MCF 10A (cell line): ENCODE measurements around the gene HNRNPC. TPM values are rescaled to one million over a fixed set of nuclear protein-coding genes. Genes with fewer than 3 reads are reported as not detected.

Source experiments
- BruUV-seq: library from RNA; stranded (reverse); fragments of 400-500 nt; replicated peaks from 2 replicates; lab custom pipeline; 2021; lab: Mats Ljungman, UMichigan
- CTCF ChIA-PET: fragments of 300-600 bp; sonication (Branson Sonifier 250); formaldehyde crosslinking; extraction: SDS; loops from one replicate; lab custom pipeline; 2021; ENCODE audit warnings: antibody characterized with exemption, inconsistent platforms; lab: Yijun Ruan, JAX
- POLR2A ChIA-PET: fragments of 300-600, 350-650 bp; sonication (Branson Sonifier 250); formaldehyde crosslinking; extraction: SDS; loops from one replicate; lab custom pipeline; 2020; ENCODE audit warnings: antibody characterized with exemption, inconsistent platforms; lab: Yijun Ruan, JAX
- DNase-seq: peaks from one replicate; pipeline ENCODE4 v3.0.0-alpha.2; 2018; ENCODE audit not compliant: unreplicated experiment
- H3K27ac Mint-ChIP-seq: one replicate; pipeline ENCODE4 v1.8.0; 2022; ENCODE audit warnings: mild to moderate bottlenecking, low read depth, mixed read lengths; ENCODE audit not compliant: unreplicated experiment
- H3K27me3 Mint-ChIP-seq: one replicate; pipeline ENCODE4 v1.8.0; 2022; ENCODE audit warnings: mixed read lengths; ENCODE audit not compliant: insufficient read depth, unreplicated experiment
- H3K36me3 Mint-ChIP-seq: one replicate; pipeline ENCODE4 v1.8.0; 2022; ENCODE audit warnings: mild to moderate bottlenecking, moderate library complexity, mixed read lengths; ENCODE audit not compliant: insufficient read depth, unreplicated experiment
- H3K4me1 Mint-ChIP-seq: one replicate; pipeline ENCODE4 v1.8.0; 2022; ENCODE audit warnings: mixed read lengths; ENCODE audit not compliant: insufficient read depth, unreplicated experiment
- H3K4me3 Mint-ChIP-seq: one replicate; pipeline ENCODE4 v1.8.0; 2022; ENCODE audit warnings: mild to moderate bottlenecking, moderate library complexity, mixed read lengths; ENCODE audit not compliant: unreplicated experiment
- H3K9me3 Mint-ChIP-seq: one replicate; pipeline ENCODE4 v1.8.0; 2022; ENCODE audit warnings: mixed read lengths; ENCODE audit not compliant: unreplicated experiment
- intact Hi-C: fragments of 100-400 bp; cut with micrococcal nuclease; formaldehyde crosslinking; loops from 2 replicates; pipeline ENCODE4 v1.14.1; 2022
- total RNA-seq: library from RNA; stranded (reverse); gene quantifications from 2 replicates; pipeline ENCODE4 v1.2.3, GENCODE V29; 2022
- TF ChIP-seq, protein P1 (sequence below): fragments of 200-600 bp; IDR thresholded peaks from one replicate; pipeline ENCODE4 v1.8.0; 2022; ENCODE audit warnings: antibody characterized with exemption, mild to moderate bottlenecking; ENCODE audit not compliant: unreplicated experiment

HNRNPC gene
- total RNA-seq, 1 experiment from 2014 or later = 882 TPM

- Mint-ChIP-seq H3K9me3 (no peaks in the 10 kb centered on the region), H3K27ac (no peak overlapping the region), H3K4me3 (no peak overlapping the region), H3K36me3 (peaks cover 97% of the 10 kb centered on the region), H3K4me1 (peaks cover 9% of the 10 kb centered on the region), H3K27me3 (no peaks in the 10 kb centered on the region)
- POLR2A ChIA-PET = interaction anchor here (0.6 to 2.8 kb wide), 4 partner anchors 10 to 227 kb away, joined by 3 to 8 read pairs (median 4); no protein-coding TSS in a partner anchor
- DNase-seq = no peak
- CTCF ChIA-PET = no interaction called here
- intact Hi-C loops = no loop called here
- no TSS peak for BruUV-seq
- TF ChIP-seq, protein P1, sequence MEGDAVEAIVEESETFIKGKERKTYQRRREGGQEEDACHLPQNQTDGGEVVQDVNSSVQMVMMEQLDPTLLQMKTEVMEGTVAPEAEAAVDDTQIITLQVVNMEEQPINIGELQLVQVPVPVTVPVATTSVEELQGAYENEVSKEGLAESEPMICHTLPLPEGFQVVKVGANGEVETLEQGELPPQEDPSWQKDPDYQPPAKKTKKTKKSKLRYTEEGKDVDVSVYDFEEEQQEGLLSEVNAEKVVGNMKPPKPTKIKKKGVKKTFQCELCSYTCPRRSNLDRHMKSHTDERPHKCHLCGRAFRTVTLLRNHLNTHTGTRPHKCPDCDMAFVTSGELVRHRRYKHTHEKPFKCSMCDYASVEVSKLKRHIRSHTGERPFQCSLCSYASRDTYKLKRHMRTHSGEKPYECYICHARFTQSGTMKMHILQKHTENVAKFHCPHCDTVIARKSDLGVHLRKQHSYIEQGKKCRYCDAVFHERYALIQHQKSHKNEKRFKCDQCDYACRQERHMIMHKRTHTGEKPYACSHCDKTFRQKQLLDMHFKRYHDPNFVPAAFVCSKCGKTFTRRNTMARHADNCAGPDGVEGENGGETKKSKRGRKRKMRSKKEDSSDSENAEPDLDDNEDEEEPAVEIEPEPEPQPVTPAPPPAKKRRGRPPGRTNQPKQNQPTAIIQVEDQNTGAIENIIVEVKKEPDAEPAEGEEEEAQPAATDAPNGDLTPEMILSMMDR = no peak
These were observed 64.8 kb downstream of the HNRNPC start for GRCh38 chr14:21204167-21205025.

- intact Hi-C loops = no loop called here
- no peak for DNase-seq
- TF ChIP-seq, protein P1 = no peak
- Mint-ChIP-seq H3K36me3 (peaks cover 96% of the 10 kb centered on the region), H3K9me3 (no peaks in the 10 kb centered on the region), H3K27me3 (no peaks in the 10 kb centered on the region), H3K4me3 (no peak overlapping the region), H3K27ac (no peak overlapping the region), H3K4me1 (peaks cover 9% of the 10 kb centered on the region)
- CTCF ChIA-PET = no interaction called here
- POLR2A ChIA-PET = interaction anchor here (0.6 to 2.8 kb wide), 5 partner anchors 11 to 227 kb away, joined by 3 to 8 read pairs (median 3); no protein-coding TSS in a partner anchor
- no TSS peak for BruUV-seq
These were observed 65.6 kb downstream of the HNRNPC start for GRCh38 chr14:21203470-21204166.

GRCh38 chr14:21202463-21203358 is 66.5 kb downstream of the HNRNPC start:
- peaks cover 9% of the 10 kb centered on the region for H3K4me1 Mint-ChIP-seq

More at GRCh38 chr14:21202463-21203358, 66.5 kb downstream of the HNRNPC start:
- Mint-ChIP-seq H3K36me3 (peaks cover 94% of the 10 kb centered on the region), H3K9me3 (no peaks in the 10 kb centered on the region), H3K27ac (peak overlapping the region; percentile 44), H3K4me3 (no peak overlapping the region), H3K27me3 (no peaks in the 10 kb centered on the region)
- no TSS peak for BruUV-seq
- CTCF ChIA-PET = no interaction called here
- intact Hi-C loops = no loop called here
- POLR2A ChIA-PET = interaction anchor here (0.7 to 2.8 kb wide), 6 partner anchors 10 to 269 kb away, joined by 3 to 8 read pairs (median 3); no protein-coding TSS in a partner anchor
- TF ChIP-seq, protein P1 = no peak
- no peak for DNase-seq
